Measurements from ENCODE around the gene UGGT1. TPM values are rescaled to one million over a fixed set of nuclear protein-coding genes. Genes with fewer than 3 reads are reported as not detected.

UGGT1 gene
- total RNA-seq, 2 experiments from 2014 or later = 33.2 to 59.5 TPM

- ChIA-PET CTCF (ENCODE audit: unreplicated experiment) (no interaction called here), POLR2A (interaction anchor here (0.6 to 1.0 kb wide), 2 partner anchors 39 to 246 kb away, joined by 4 to 7 read pairs; no protein-coding TSS in a partner anchor)
- H3K27ac ChIP-seq (ENCODE audit: low read depth, low read length, poor library complexity, severe bottlenecking) = no peak overlapping the region
- H3K4me1 ChIP-seq (ENCODE audit: insufficient read depth, low read length, poor library complexity, severe bottlenecking) = no peaks in the 10 kb centered on the region
- peaks cover 97% of the 10 kb centered on the region for H3K36me3 ChIP-seq (ENCODE audit: insufficient read depth, low read length)
- H3K4me3 ChIP-seq (ENCODE audit: low read depth, low read length, poor library complexity, severe bottlenecking) = no peak overlapping the region
- H3K4me2 ChIP-seq (ENCODE audit: low read length) = no peak overlapping the region
- TF ChIP-seq EZH2phosphoT487 (IDR thresholded peaks at IDR 0.05; ENCODE audit: borderline replicate concordance, low read depth, low read length) = no peak
- TF ChIP-seq, protein P1, sequence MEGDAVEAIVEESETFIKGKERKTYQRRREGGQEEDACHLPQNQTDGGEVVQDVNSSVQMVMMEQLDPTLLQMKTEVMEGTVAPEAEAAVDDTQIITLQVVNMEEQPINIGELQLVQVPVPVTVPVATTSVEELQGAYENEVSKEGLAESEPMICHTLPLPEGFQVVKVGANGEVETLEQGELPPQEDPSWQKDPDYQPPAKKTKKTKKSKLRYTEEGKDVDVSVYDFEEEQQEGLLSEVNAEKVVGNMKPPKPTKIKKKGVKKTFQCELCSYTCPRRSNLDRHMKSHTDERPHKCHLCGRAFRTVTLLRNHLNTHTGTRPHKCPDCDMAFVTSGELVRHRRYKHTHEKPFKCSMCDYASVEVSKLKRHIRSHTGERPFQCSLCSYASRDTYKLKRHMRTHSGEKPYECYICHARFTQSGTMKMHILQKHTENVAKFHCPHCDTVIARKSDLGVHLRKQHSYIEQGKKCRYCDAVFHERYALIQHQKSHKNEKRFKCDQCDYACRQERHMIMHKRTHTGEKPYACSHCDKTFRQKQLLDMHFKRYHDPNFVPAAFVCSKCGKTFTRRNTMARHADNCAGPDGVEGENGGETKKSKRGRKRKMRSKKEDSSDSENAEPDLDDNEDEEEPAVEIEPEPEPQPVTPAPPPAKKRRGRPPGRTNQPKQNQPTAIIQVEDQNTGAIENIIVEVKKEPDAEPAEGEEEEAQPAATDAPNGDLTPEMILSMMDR (conservative IDR thresholded peaks at IDR 0.05; ENCODE audit: low read length) = no peak
- H3K9me2 ChIP-seq (ENCODE audit: insufficient read depth, low read length) = no peaks in the 10 kb centered on the region
- DNase-seq (ENCODE audit: low spot score) = no peak
- no peak overlapping the region for H2AFZ ChIP-seq (ENCODE audit: low read length)
- no peaks in the 10 kb centered on the region for H4K20me1 ChIP-seq (ENCODE audit: insufficient read depth, low read length)
- no TSS peak for BruUV-seq (replicated peaks)
- H3K79me2 ChIP-seq (ENCODE audit: insufficient read depth, low read depth, low read length) = no peaks in the 10 kb centered on the region
- no peaks in the 10 kb centered on the region for H3K9me3 ChIP-seq (ENCODE audit: low read length)
- intact Hi-C loops (cut with micrococcal nuclease; ENCODE audit: unreplicated experiment) = no loop called here
Measured at GRCh38 chr2:128169497-128169896, 78.5 kb downstream of the UGGT1 start.

DNA sequence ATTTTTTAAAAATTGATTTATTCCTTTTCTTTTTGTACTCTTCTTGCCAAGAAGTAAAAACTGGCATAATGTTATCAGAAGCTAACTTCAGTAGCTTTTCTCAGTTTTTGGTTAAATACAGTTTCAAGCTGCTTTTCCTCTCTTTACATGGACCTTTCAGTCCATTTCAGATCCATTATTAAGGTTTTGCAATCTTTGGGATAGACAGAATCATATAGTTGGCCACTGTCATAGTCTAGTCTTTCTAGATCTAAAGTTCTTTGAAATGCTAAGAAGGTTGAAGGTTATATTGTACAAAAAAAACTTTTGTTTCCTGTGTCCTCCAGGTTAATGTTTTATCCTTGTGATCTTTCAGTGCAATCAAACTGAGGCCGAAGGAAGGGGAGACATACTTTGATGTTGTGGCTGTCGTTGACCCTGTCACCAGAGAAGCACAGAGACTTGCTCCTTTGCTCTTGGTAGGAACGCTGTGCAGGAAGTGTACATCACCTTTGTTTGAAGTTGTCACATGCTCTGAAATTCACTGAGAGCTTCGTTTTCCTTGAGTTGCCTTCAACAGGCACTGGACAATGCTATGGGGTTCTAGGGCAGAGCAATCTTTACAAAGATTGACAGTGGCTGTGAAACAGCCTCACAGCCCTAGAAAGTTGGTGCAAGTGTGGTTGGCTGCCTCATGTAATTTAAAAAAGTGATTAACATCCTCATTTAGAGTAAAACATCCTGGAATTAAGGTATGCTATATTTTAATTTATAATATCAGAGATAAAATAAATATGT is 79.1 kb downstream of the UGGT1 start:
- no peak overlapping the region for H2AFZ ChIP-seq (ENCODE audit: low read length)
- TF ChIP-seq EZH2phosphoT487 (IDR thresholded peaks at IDR 0.05; ENCODE audit: borderline replicate concordance, low read depth, low read length) = no peak
- TF ChIP-seq, protein P1 (conservative IDR thresholded peaks at IDR 0.05; ENCODE audit: low read length) = no peak
- BruUV-seq (replicated peaks) = no TSS peak
- H3K9me2 ChIP-seq (ENCODE audit: insufficient read depth, low read length) = no peaks in the 10 kb centered on the region
- POLR2A ChIA-PET = interaction anchor here (0.8 to 1.0 kb wide), 2 partner anchors 26 to 40 kb away, joined by 4 to 5 read pairs; no protein-coding TSS in a partner anchor
- H3K4me3 ChIP-seq (ENCODE audit: low read depth, low read length, poor library complexity, severe bottlenecking) = no peak overlapping the region
- no peaks in the 10 kb centered on the region for H3K9me3 ChIP-seq (ENCODE audit: low read length)
- CTCF ChIA-PET (ENCODE audit: unreplicated experiment) = interaction anchor here (0.6 kb wide), 1 partner anchor 153 kb away, joined by 3 read pairs; no protein-coding TSS in a partner anchor
- H3K79me2 ChIP-seq (ENCODE audit: insufficient read depth, low read depth, low read length) = no peaks in the 10 kb centered on the region
- intact Hi-C loops (cut with micrococcal nuclease; ENCODE audit: unreplicated experiment) = no loop called here
- H3K4me2 ChIP-seq (ENCODE audit: low read length) = no peak overlapping the region
- no peak overlapping the region for H3K27ac ChIP-seq (ENCODE audit: low read depth, low read length, poor library complexity, severe bottlenecking)
- no peaks in the 10 kb centered on the region for H3K4me1 ChIP-seq (ENCODE audit: insufficient read depth, low read length, poor library complexity, severe bottlenecking)
- no peak for DNase-seq (ENCODE audit: low spot score)
- H3K36me3 ChIP-seq (ENCODE audit: insufficient read depth, low read length) = peaks cover 97% of the 10 kb centered on the region
- no peaks in the 10 kb centered on the region for H4K20me1 ChIP-seq (ENCODE audit: insufficient read depth, low read length)

DNA sequence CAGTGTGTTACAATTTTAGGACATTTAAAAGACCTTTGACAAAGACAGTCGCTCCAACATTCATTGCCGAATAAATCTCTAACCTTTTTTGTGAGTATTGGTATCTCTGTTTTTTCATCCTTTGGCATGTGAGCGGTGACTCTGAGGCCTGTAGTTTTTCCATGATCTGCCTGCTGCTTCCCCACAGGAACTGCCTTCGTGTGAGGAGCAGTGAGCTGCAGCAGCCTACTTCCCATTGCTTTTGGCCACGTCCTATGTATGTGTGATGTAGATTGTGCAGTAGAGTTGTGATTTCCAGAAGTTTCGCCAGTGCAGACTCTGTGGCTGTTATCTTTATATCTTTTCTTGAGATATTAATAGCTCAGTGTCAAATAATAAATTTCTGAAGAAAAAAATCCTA is 79.8 kb downstream of the UGGT1 start:
- Histone ChIP-seq H3K27ac (ENCODE audit: low read depth, low read length, poor library complexity, severe bottlenecking) (no peak overlapping the region), H3K9me2 (ENCODE audit: insufficient read depth, low read length) (no peaks in the 10 kb centered on the region), H3K4me1 (ENCODE audit: insufficient read depth, low read length, poor library complexity, severe bottlenecking) (no peaks in the 10 kb centered on the region), H3K4me2 (ENCODE audit: low read length) (no peak overlapping the region), H3K9me3 (ENCODE audit: low read length) (no peaks in the 10 kb centered on the region), H3K4me3 (ENCODE audit: low read depth, low read length, poor library complexity, severe bottlenecking) (no peak overlapping the region), H4K20me1 (ENCODE audit: insufficient read depth, low read length) (no peaks in the 10 kb centered on the region), H3K79me2 (ENCODE audit: insufficient read depth, low read depth, low read length) (no peaks in the 10 kb centered on the region), H3K36me3 (ENCODE audit: insufficient read depth, low read length) (peaks cover 97% of the 10 kb centered on the region), H2AFZ (ENCODE audit: low read length) (no peak overlapping the region)
- ChIA-PET POLR2A (interaction anchor here (0.8 kb wide), 1 partner anchor 27 kb away, joined by 5 read pairs; no protein-coding TSS in a partner anchor), CTCF (ENCODE audit: unreplicated experiment) (no interaction called here)
- DNase-seq (ENCODE audit: low spot score) = no peak
- BruUV-seq (replicated peaks) = no TSS peak
- intact Hi-C loops (cut with micrococcal nuclease; ENCODE audit: unreplicated experiment) = no loop called here
- TF ChIP-seq EZH2phosphoT487 (IDR thresholded peaks at IDR 0.05; ENCODE audit: borderline replicate concordance, low read depth, low read length) = no peak
- TF ChIP-seq, protein P1 (conservative IDR thresholded peaks at IDR 0.05; ENCODE audit: low read length) = no peak

Measured in OCI-LY7 (cell line).